H9 (cell line): ENCODE data around the gene FBXO41. TPM values are rescaled to one million over a fixed set of nuclear protein-coding genes. Genes with fewer than 3 reads are reported as not detected.

ENCODE experiments used
- DNase-seq: peaks from one replicate; pipeline ENCODE4 v3.0.0-alpha.2; 2017
- H2AFZ ChIP-seq: one replicate; pipeline ENCODE4 v1.6.1; 2013; ENCODE audit warnings: mild to moderate bottlenecking, low read length, control low read depth, moderate library complexity
- H2AK5ac ChIP-seq: 2 replicates; pipeline ENCODE4 v1.6.1; 2013; ENCODE audit warnings: low read length, control low read depth, mixed read lengths; ENCODE audit not compliant: insufficient read length
- H2BK120ac ChIP-seq: one replicate; pipeline ENCODE4 v1.6.1; 2013; ENCODE audit warnings: low read depth, mild to moderate bottlenecking, low read length, control low read depth, inconsistent platforms; ENCODE audit not compliant: poor library complexity, severe bottlenecking
- H2BK12ac ChIP-seq: 2 replicates; pipeline ENCODE4 v1.6.1; 2013; ENCODE audit warnings: low read length, control low read depth, mixed read lengths, low read depth; ENCODE audit not compliant: insufficient read length
- H2BK15ac ChIP-seq: 2 replicates; pipeline ENCODE4 v1.6.1; 2013; ENCODE audit warnings: low read depth, low read length, control low read depth
- H2BK20ac ChIP-seq: one replicate; pipeline ENCODE4 v1.6.1; 2013; ENCODE audit warnings: low read depth, mild to moderate bottlenecking, low read length, control low read depth, inconsistent platforms; ENCODE audit not compliant: poor library complexity, severe bottlenecking
- H2BK5ac ChIP-seq: 2 replicates; pipeline ENCODE4 v1.6.1; 2013; ENCODE audit warnings: low read length, control low read depth, mixed read lengths; ENCODE audit not compliant: insufficient read length
- H3K14ac ChIP-seq: 2 replicates; pipeline ENCODE4 v1.6.1; 2013; ENCODE audit warnings: low read length, control low read depth; ENCODE audit not compliant: insufficient read depth
- H3K18ac ChIP-seq: 2 replicates; pipeline ENCODE4 v1.6.1; 2013; ENCODE audit warnings: low read depth, mild to moderate bottlenecking, mixed read lengths, low read length, control low read depth; ENCODE audit not compliant: insufficient read length
- H3K23ac ChIP-seq: 2 replicates; pipeline ENCODE4 v1.6.1; 2013; ENCODE audit warnings: low read length, control low read depth, mixed read lengths, low read depth; ENCODE audit not compliant: insufficient read length
- H3K23me2 ChIP-seq: 2 replicates; pipeline ENCODE4 v1.6.1; 2013; ENCODE audit warnings: low read depth, mild to moderate bottlenecking, mixed read lengths, low read length, control low read depth; ENCODE audit not compliant: insufficient read length, poor library complexity, severe bottlenecking
- H3K27ac ChIP-seq: 2 replicates; pipeline ENCODE4 v1.5.1; 2013; ENCODE audit warnings: low read length, control low read depth, mixed read lengths, low read depth; ENCODE audit not compliant: insufficient read length
- H3K27me3 ChIP-seq: 2 replicates; pipeline ENCODE4 v1.6.1; 2013; ENCODE audit warnings: low read length, control low read depth, inconsistent platforms; ENCODE audit not compliant: insufficient read depth
- H3K4ac ChIP-seq: 2 replicates; pipeline ENCODE4 v1.6.1; 2013; ENCODE audit warnings: low read depth, mild to moderate bottlenecking, control low read depth, inconsistent platforms, low read length, moderate library complexity
- H3K4me1 ChIP-seq: 2 replicates; pipeline ENCODE4 v1.6.1; 2013; ENCODE audit warnings: low read length, control low read depth, inconsistent platforms; ENCODE audit not compliant: insufficient read depth
- H3K4me2 ChIP-seq: 2 replicates; pipeline ENCODE4 v1.6.1; 2013; ENCODE audit warnings: low read length, control low read depth, mixed read lengths; ENCODE audit not compliant: insufficient read length, insufficient read depth
- H3K56ac ChIP-seq: 2 replicates; pipeline ENCODE4 v1.6.1; 2013; ENCODE audit warnings: low read depth, mild to moderate bottlenecking, mixed read lengths, low read length, control low read depth; ENCODE audit not compliant: insufficient read length
- H3K79me1 ChIP-seq: 2 replicates; pipeline ENCODE4 v1.6.1; 2013; ENCODE audit warnings: low read depth, mild to moderate bottlenecking, moderate library complexity, low read length, control low read depth, inconsistent platforms; ENCODE audit not compliant: insufficient read depth, poor library complexity, severe bottlenecking
- H3K79me2 ChIP-seq: 2 replicates; pipeline ENCODE4 v1.6.1; 2013; ENCODE audit warnings: low read length, control low read depth, inconsistent platforms; ENCODE audit not compliant: insufficient read depth
- H3K9ac ChIP-seq: 2 replicates; pipeline ENCODE4 v1.6.1; 2013; ENCODE audit warnings: low read length, control low read depth, mixed read lengths; ENCODE audit not compliant: insufficient read length; ENCODE audit errors: extremely low read depth
- H3K9me3 ChIP-seq: one replicate; pipeline ENCODE4 v1.6.1; 2013; ENCODE audit warnings: low read depth, low read length, inconsistent platforms; ENCODE audit not compliant: control insufficient read depth
- H3T11ph ChIP-seq: one replicate; pipeline ENCODE4 v1.6.1; 2013; ENCODE audit warnings: mild to moderate bottlenecking, low read length, control low read depth, inconsistent platforms
- H4K20me1 ChIP-seq: one replicate; pipeline ENCODE4 v1.6.1; 2013; ENCODE audit not compliant: control insufficient read depth, insufficient read length, insufficient read depth
- H4K5ac ChIP-seq: 2 replicates; pipeline ENCODE4 v1.6.1; 2013; ENCODE audit warnings: low read depth, mild to moderate bottlenecking, mixed read lengths, low read length, control low read depth; ENCODE audit not compliant: insufficient read length
- H4K8ac ChIP-seq: replicated peaks from 2 replicates; pipeline ENCODE4 v1.6.1; 2013; ENCODE audit warnings: low read length, control low read depth, mixed read lengths, low read depth; ENCODE audit not compliant: insufficient read length
- H4K91ac ChIP-seq: 2 replicates; pipeline ENCODE4 v1.6.1; 2013; ENCODE audit warnings: low read depth, mild to moderate bottlenecking, moderate library complexity, mixed read lengths, low read length, control low read depth; ENCODE audit not compliant: insufficient read length
- H3K27ac Mint-ChIP-seq, 3 experiments: 2 replicates in 2 of 3; 3 replicates in 1 of 3; pipeline ENCODE4 v1.8.0; 2020 to 2021; ENCODE audit warnings: mixed read lengths in 3 of 3, mild to moderate bottlenecking in 1 of 3, moderate library complexity in 1 of 3
- H3K27me3 Mint-ChIP-seq: 2 replicates; pipeline ENCODE4 v1.8.0; 2021; ENCODE audit warnings: low read depth, mild to moderate bottlenecking, moderate library complexity, mixed read lengths
- H3K36me3 Mint-ChIP-seq, 3 experiments: 2 replicates in 2 of 3; 3 replicates in 1 of 3; pipeline ENCODE4 v1.8.0; 2020 to 2021; ENCODE audit warnings: low read depth in 3 of 3, mixed read lengths in 3 of 3; ENCODE audit not compliant: insufficient read depth in 1 of 3
- H3K4me1 Mint-ChIP-seq, 2 experiments: 2 replicates each; pipeline ENCODE4 v1.8.0; 2020; ENCODE audit warnings: mixed read lengths in 2 of 2
- H3K4me3 Mint-ChIP-seq, 2 experiments: 2 replicates in 1 of 2; 3 replicates in 1 of 2; pipeline ENCODE4 v1.8.0; 2020 to 2021; ENCODE audit warnings: mild to moderate bottlenecking in 2 of 2, mixed read lengths in 2 of 2, moderate library complexity in 1 of 2
- H3K9me3 Mint-ChIP-seq, 2 experiments: 2 replicates in 1 of 2; 3 replicates in 1 of 2; pipeline ENCODE4 v1.8.0; 2020; ENCODE audit warnings: mild to moderate bottlenecking in 2 of 2, mixed read lengths in 2 of 2, moderate library complexity in 1 of 2
- WGBS: extraction: QIAGEN DNeasy Blood & Tissue Kit; methylation state at CpG from one replicate; pipeline ENCODE4 v1.1.7; 2013; ENCODE audit warnings: missing lambda C conversion rate, low lambda C conversion rate, mixed read lengths; ENCODE audit not compliant: insufficient read length; ENCODE audit errors: extremely low coverage; 5-methylcytosine and 5-hydroxymethylcytosine counted together
- total RNA-seq: library from RNA; stranded (reverse); gene quantifications from 2 replicates; pipeline ENCODE4 v1.2.1, GENCODE V29; 2021
- TF ChIP-seq, protein P1 (sequence below): fragments of 200-600 bp; sonication (generic); conservative IDR thresholded peaks from 3 replicates; pipeline ENCODE4 v1.8.0; 2021; ENCODE audit warnings: antibody characterized with exemption, mild to moderate bottlenecking

The FBXO41 gene
- total RNA-seq, 1 experiment from 2014 or later: 16.2 TPM

DNA sequence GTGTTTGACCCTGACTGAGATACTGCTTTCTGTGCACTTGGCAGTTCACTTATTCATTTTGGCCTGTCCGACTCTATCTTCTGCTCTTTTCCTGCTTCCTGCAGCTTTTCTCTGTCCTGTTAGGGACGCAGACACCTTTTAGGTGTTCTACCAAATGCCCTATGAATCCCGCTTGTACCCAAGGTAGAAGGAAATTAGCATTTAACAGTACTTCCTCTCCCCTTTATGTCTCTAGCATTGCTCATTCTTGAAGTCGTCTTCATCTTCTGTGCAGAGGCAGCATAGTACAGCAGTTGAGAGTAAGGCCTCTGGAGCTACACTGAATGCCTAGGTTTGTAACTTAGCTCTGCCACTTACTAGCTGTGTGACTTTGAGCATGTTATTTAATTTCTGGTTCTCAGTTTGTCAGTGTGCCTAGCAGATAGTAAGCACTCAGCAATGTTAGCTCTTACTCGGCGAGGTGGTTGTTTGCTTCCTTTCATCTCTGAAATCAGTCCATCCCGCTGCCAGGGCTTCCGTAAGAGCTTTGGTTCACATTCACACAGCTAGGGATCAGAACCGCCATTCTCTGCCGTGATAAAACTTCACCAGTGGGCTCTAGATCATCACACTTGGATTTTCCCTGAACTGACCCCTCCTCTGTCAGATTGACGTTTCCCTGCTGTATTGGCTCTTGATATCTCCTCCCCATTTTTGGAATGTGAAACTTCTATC is 48.8 kb downstream of the FBXO41 start:
- no peaks in the 10 kb centered on the region for H3K9me3 Mint-ChIP-seq
- H3K14ac ChIP-seq: no peak overlapping the region
- H4K8ac ChIP-seq: no peak overlapping the region
- no peak overlapping the region for H3T11ph ChIP-seq
- no peak overlapping the region for H2BK120ac ChIP-seq
- peak overlapping the region; percentile 97 to 99 for H3K4me3 Mint-ChIP-seq
- H3K36me3 Mint-ChIP-seq: peaks cover 11 to 35% (median 25%) of the 10 kb centered on the region in 3 experiments
- H3K18ac ChIP-seq: no peak overlapping the region
- no peaks in the 10 kb centered on the region; the same call in 1 of the 2 replicates for H3K27me3 Mint-ChIP-seq
- no peak overlapping the region for H3K4ac ChIP-seq
- peak overlapping the region; percentile 94 for H3K9ac ChIP-seq
- TF ChIP-seq, protein P1, sequence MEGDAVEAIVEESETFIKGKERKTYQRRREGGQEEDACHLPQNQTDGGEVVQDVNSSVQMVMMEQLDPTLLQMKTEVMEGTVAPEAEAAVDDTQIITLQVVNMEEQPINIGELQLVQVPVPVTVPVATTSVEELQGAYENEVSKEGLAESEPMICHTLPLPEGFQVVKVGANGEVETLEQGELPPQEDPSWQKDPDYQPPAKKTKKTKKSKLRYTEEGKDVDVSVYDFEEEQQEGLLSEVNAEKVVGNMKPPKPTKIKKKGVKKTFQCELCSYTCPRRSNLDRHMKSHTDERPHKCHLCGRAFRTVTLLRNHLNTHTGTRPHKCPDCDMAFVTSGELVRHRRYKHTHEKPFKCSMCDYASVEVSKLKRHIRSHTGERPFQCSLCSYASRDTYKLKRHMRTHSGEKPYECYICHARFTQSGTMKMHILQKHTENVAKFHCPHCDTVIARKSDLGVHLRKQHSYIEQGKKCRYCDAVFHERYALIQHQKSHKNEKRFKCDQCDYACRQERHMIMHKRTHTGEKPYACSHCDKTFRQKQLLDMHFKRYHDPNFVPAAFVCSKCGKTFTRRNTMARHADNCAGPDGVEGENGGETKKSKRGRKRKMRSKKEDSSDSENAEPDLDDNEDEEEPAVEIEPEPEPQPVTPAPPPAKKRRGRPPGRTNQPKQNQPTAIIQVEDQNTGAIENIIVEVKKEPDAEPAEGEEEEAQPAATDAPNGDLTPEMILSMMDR: no peak
- H3K27ac Mint-ChIP-seq: peak overlapping the region in 2 of 3 experiments; percentile 34 to 95; a peak in 3 of 7 replicates
- no peak overlapping the region for H2BK12ac ChIP-seq
- H3K79me1 ChIP-seq: no peaks in the 10 kb centered on the region
- no peaks in the 10 kb centered on the region for H3K9me3 ChIP-seq
- H2BK15ac ChIP-seq: no peak overlapping the region
- H3K79me2 ChIP-seq: peaks cover 39% of the 10 kb centered on the region
- peaks cover 14% of the 10 kb centered on the region for H3K23me2 ChIP-seq
- H3K4me1 Mint-ChIP-seq: peaks cover 35 to 36% of the 10 kb centered on the region in 2 experiments
- H3K56ac ChIP-seq: no peak overlapping the region
- no peak overlapping the region for H2AK5ac ChIP-seq
- no peak overlapping the region for H3K23ac ChIP-seq
- no peak overlapping the region for H2BK20ac ChIP-seq
- H3K4me1 ChIP-seq: peaks cover 8% of the 10 kb centered on the region; the same call in 1 of the 2 replicates
- no peak overlapping the region for H2BK5ac ChIP-seq
- no peak overlapping the region for H2AFZ ChIP-seq
- DNase-seq: no peak
- H3K27ac ChIP-seq: no peak overlapping the region
- no CpG with 5 or more reads among the region's 11 CpGs for WGBS
- H4K91ac ChIP-seq: no peak overlapping the region
- no peak overlapping the region for H4K5ac ChIP-seq
- no peaks in the 10 kb centered on the region for H3K27me3 ChIP-seq
- no peaks in the 10 kb centered on the region for H4K20me1 ChIP-seq
- H3K4me2 ChIP-seq: peak overlapping the region; percentile 96
